ENCODE measurements around the gene MMP2. TPM values are rescaled to one million over a fixed set of nuclear protein-coding genes. Genes with fewer than 3 reads are reported as not detected.

MMP2 gene
- total and polyA plus RNA-seq, 10 of the 15 experiments (the other 5 are each of a cell fraction or from before 2014, with no cell fraction given): 0.37 to 0.80 (median 0.59) TPM; not detected in 7

- TF ChIP-seq, protein P1, sequence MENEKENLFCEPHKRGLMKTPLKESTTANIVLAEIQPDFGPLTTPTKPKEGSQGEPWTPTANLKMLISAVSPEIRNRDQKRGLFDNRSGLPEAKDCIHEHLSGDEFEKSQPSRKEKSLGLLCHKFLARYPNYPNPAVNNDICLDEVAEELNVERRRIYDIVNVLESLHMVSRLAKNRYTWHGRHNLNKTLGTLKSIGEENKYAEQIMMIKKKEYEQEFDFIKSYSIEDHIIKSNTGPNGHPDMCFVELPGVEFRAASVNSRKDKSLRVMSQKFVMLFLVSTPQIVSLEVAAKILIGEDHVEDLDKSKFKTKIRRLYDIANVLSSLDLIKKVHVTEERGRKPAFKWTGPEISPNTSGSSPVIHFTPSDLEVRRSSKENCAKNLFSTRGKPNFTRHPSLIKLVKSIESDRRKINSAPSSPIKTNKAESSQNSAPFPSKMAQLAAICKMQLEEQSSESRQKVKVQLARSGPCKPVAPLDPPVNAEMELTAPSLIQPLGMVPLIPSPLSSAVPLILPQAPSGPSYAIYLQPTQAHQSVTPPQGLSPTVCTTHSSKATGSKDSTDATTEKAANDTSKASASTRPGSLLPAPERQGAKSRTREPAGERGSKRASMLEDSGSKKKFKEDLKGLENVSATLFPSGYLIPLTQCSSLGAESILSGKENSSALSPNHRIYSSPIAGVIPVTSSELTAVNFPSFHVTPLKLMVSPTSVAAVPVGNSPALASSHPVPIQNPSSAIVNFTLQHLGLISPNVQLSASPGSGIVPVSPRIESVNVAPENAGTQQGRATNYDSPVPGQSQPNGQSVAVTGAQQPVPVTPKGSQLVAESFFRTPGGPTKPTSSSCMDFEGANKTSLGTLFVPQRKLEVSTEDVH (IDR thresholded peaks at IDR 0.05; ENCODE audit: low read depth, partially characterized antibody): no peak
- TF ChIP-seq, protein P2, sequence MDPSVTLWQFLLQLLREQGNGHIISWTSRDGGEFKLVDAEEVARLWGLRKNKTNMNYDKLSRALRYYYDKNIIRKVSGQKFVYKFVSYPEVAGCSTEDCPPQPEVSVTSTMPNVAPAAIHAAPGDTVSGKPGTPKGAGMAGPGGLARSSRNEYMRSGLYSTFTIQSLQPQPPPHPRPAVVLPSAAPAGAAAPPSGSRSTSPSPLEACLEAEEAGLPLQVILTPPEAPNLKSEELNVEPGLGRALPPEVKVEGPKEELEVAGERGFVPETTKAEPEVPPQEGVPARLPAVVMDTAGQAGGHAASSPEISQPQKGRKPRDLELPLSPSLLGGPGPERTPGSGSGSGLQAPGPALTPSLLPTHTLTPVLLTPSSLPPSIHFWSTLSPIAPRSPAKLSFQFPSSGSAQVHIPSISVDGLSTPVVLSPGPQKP (IDR thresholded peaks at IDR 0.05; ENCODE audit: low read depth, low read length): no peak
- no peak for TF ChIP-seq CREM (IDR thresholded peaks at IDR 0.05; ENCODE audit: low read depth)
- TF ChIP-seq, protein P3, sequence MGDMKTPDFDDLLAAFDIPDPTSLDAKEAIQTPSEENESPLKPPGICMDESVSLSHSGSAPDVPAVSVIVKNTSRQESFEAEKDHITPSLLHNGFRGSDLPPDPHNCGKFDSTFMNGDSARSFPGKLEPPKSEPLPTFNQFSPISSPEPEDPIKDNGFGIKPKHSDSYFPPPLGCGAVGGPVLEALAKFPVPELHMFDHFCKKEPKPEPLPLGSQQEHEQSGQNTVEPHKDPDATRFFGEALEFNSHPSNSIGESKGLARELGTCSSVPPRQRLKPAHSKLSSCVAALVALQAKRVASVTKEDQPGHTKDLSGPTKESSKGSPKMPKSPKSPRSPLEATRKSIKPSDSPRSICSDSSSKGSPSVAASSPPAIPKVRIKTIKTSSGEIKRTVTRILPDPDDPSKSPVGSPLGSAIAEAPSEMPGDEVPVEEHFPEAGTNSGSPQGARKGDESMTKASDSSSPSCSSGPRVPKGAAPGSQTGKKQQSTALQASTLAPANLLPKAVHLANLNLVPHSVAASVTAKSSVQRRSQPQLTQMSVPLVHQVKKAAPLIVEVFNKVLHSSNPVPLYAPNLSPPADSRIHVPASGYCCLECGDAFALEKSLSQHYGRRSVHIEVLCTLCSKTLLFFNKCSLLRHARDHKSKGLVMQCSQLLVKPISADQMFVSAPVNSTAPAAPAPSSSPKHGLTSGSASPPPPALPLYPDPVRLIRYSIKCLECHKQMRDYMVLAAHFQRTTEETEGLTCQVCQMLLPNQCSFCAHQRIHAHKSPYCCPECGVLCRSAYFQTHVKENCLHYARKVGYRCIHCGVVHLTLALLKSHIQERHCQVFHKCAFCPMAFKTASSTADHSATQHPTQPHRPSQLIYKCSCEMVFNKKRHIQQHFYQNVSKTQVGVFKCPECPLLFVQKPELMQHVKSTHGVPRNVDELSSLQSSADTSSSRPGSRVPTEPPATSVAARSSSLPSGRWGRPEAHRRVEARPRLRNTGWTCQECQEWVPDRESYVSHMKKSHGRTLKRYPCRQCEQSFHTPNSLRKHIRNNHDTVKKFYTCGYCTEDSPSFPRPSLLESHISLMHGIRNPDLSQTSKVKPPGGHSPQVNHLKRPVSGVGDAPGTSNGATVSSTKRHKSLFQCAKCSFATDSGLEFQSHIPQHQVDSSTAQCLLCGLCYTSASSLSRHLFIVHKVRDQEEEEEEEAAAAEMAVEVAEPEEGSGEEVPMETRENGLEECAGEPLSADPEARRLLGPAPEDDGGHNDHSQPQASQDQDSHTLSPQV (IDR thresholded peaks at IDR 0.05): 0 out of 2 replicates have a peak, but pooled peaks have one; percentile 29
- TF ChIP-seq RELB (IDR thresholded peaks at IDR 0.05; ENCODE audit: low read depth): no peak
- TF ChIP-seq IKZF1 (conservative IDR thresholded peaks at IDR 0.05): no peak
- TF ChIP-seq CBX3 (IDR thresholded peaks at IDR 0.05; ENCODE audit: borderline replicate concordance, low read depth): no peak
- TF ChIP-seq CREB1 (IDR thresholded peaks at IDR 0.05; ENCODE audit: low read depth): no peak
- TF ChIP-seq SMAD1 (IDR thresholded peaks at IDR 0.05; ENCODE audit: low read depth, partially characterized antibody): no peak
- no peak for TF ChIP-seq ATF7 (IDR thresholded peaks at IDR 0.05; ENCODE audit: low read depth)
- TF ChIP-seq, protein P4, sequence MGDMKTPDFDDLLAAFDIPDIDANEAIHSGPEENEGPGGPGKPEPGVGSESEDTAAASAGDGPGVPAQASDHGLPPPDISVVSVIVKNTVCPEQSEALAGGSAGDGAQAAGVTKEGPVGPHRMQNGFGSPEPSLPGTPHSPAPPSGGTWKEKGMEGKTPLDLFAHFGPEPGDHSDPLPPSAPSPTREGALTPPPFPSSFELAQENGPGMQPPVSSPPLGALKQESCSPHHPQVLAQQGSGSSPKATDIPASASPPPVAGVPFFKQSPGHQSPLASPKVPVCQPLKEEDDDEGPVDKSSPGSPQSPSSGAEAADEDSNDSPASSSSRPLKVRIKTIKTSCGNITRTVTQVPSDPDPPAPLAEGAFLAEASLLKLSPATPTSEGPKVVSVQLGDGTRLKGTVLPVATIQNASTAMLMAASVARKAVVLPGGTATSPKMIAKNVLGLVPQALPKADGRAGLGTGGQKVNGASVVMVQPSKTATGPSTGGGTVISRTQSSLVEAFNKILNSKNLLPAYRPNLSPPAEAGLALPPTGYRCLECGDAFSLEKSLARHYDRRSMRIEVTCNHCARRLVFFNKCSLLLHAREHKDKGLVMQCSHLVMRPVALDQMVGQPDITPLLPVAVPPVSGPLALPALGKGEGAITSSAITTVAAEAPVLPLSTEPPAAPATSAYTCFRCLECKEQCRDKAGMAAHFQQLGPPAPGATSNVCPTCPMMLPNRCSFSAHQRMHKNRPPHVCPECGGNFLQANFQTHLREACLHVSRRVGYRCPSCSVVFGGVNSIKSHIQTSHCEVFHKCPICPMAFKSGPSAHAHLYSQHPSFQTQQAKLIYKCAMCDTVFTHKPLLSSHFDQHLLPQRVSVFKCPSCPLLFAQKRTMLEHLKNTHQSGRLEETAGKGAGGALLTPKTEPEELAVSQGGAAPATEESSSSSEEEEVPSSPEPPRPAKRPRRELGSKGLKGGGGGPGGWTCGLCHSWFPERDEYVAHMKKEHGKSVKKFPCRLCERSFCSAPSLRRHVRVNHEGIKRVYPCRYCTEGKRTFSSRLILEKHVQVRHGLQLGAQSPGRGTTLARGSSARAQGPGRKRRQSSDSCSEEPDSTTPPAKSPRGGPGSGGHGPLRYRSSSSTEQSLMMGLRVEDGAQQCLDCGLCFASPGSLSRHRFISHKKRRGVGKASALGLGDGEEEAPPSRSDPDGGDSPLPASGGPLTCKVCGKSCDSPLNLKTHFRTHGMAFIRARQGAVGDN (IDR thresholded peaks at IDR 0.05): no peak
- no peak for TF ChIP-seq GATAD2B (conservative IDR thresholded peaks at IDR 0.05; ENCODE audit: low read depth)
- TF ChIP-seq SP1 (IDR thresholded peaks at IDR 0.05; ENCODE audit: low read depth, low read length): no peak
Measured at GRCh38 chr16:55465077-55465896, 13.7 kb upstream of the MMP2 start (continued).

Measured in GM12878 (cell line).